K562 treated with DMSO at 1 percent for 48 hours (cell line): ENCODE data around the gene PLXNC1. TPM values are rescaled to one million over a fixed set of nuclear protein-coding genes. Genes with fewer than 3 reads are reported as not detected.

Source experiments
- total RNA-seq: library from RNA; unstranded; fragments of 300-600 nt; gene quantifications from 2 replicates; pipeline ENCODE4 v1.2.3, GENCODE V29; 2022; ENCODE audit warnings: low replicate concordance; ENCODE audit errors: extremely low read depth

PLXNC1 gene
- total RNA-seq: not detected in 2 replicates

DNA sequence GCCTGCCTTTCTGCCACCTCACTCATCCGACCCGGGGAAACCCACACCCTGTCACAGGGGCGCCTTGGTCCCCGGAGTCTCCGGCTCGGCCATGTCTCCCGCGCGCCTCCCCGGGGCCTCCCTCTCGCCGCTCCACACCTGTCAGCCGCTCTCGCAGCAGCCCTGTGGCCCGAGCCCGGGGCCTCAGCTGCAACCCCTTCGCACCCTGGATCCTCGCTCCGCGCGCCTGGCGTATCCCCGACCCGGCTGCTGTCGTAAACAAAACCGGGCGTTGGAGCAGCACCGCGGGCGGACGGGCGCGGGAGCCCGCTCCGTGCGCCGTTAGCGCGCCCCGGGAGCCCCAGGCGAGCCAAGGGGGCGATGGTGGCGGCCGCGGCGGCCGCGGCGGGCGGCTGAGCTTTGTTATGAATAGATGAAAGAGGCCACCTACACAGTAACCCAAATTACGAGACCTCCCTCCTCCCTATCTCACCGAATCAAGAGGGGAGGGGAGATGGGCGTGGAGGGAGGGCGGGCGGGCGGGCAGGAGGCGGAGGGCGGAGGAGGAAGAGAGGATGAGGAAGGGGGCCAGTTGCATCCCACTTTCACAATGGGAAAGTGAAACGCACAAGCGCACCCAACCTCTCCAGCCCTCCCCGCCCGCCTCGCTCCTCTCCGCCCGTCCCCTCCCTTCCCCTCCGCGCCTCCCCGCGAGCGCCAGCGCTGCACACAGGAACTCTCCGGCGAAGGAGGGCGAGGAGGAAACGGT lies at the start of gene PLXNC1:
PLXNC1 (plus strand) TSS at position 587 of the 748 bp plus-strand sequence. CDS start 395 bp downstream, outside the sequence.

